ENCODE measurements around the gene RYR2.

- TF ChIP-seq POLR2A (IDR thresholded peaks at IDR 0.05): no peak
- no peak for TF ChIP-seq CTCF (IDR thresholded peaks at IDR 0.05)
Observed at GRCh38 chr1:237590386-237590785, 548.4 kb downstream of the RYR2 start.

Measured in breast epithelium (tissue), 3 donors.